ENCODE results near the gene USP22. TPM values are rescaled to one million over a fixed set of nuclear protein-coding genes. Genes with fewer than 3 reads are reported as not detected.

The USP22 gene
- total RNA-seq, 3 donors from 2014 or later: 162 to 168 (median 168) TPM

DNA sequence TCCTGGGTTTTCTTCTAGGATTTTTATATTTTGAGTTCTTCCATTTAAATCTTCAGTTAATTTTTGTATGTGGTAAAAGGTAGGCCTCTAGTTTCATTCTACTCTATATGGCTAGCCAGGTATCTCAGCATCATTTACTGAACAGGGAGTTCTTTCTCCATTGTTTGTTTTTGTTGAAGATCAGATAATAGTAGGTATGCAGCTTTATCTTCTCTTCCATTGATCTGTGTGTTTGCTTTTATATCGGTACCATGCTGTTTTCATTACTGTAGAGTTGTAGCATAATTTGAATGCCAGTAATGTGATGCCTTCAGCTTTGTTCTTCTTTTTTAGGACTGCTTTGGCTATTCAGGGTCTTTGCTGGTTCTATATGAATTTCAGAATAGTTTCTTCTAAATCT is 77.3 kb downstream of the USP22 start:
- H3K9me3 ChIP-seq: no peaks in the 10 kb centered on the region
- ATAC-seq: no peak
- TF ChIP-seq, protein P1, sequence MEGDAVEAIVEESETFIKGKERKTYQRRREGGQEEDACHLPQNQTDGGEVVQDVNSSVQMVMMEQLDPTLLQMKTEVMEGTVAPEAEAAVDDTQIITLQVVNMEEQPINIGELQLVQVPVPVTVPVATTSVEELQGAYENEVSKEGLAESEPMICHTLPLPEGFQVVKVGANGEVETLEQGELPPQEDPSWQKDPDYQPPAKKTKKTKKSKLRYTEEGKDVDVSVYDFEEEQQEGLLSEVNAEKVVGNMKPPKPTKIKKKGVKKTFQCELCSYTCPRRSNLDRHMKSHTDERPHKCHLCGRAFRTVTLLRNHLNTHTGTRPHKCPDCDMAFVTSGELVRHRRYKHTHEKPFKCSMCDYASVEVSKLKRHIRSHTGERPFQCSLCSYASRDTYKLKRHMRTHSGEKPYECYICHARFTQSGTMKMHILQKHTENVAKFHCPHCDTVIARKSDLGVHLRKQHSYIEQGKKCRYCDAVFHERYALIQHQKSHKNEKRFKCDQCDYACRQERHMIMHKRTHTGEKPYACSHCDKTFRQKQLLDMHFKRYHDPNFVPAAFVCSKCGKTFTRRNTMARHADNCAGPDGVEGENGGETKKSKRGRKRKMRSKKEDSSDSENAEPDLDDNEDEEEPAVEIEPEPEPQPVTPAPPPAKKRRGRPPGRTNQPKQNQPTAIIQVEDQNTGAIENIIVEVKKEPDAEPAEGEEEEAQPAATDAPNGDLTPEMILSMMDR (IDR thresholded peaks at IDR 0.05): no peak

GRCh38 chr17:20961586-20961985 is 81.2 kb downstream of the USP22 start:
- no peaks in the 10 kb centered on the region for H3K4me1 ChIP-seq (ENCODE audit: low read depth)
- intact Hi-C loops (cut with DNase I, micrococcal nuclease): no loop called here
- no peak overlapping the region for H3K4me3 ChIP-seq
- H3K36me3 ChIP-seq (ENCODE audit: low read depth): no peaks in the 10 kb centered on the region
- H3K9me3 ChIP-seq: no peaks in the 10 kb centered on the region
- no peak for DNase-seq
- no peak for ATAC-seq
- TF ChIP-seq, protein P1 (IDR thresholded peaks at IDR 0.05): no peak

More for the DNA sequence above, 77.3 kb downstream of the USP22 start:
- Histone ChIP-seq H3K4me3 (no peak overlapping the region), H3K36me3 (ENCODE audit: low read depth) (no peaks in the 10 kb centered on the region), H3K4me1 (ENCODE audit: low read depth) (no peaks in the 10 kb centered on the region)
- DNase-seq: no peak
- intact Hi-C loops (cut with DNase I, micrococcal nuclease): no loop called here

GRCh38 chr17:20960871-20961270 is 81.9 kb downstream of the USP22 start:
- TF ChIP-seq, protein P1 (IDR thresholded peaks at IDR 0.05): no peak
- H3K9me3 ChIP-seq: no peaks in the 10 kb centered on the region
- H3K36me3 ChIP-seq (ENCODE audit: low read depth): no peaks in the 10 kb centered on the region
- ATAC-seq (no peak), DNase-seq (no peak)
- H3K4me3 ChIP-seq: no peak overlapping the region
- peaks cover 3% of the 10 kb centered on the region for H3K4me1 ChIP-seq (ENCODE audit: low read depth)
- intact Hi-C loops (cut with DNase I, micrococcal nuclease): no loop called here

DNA sequence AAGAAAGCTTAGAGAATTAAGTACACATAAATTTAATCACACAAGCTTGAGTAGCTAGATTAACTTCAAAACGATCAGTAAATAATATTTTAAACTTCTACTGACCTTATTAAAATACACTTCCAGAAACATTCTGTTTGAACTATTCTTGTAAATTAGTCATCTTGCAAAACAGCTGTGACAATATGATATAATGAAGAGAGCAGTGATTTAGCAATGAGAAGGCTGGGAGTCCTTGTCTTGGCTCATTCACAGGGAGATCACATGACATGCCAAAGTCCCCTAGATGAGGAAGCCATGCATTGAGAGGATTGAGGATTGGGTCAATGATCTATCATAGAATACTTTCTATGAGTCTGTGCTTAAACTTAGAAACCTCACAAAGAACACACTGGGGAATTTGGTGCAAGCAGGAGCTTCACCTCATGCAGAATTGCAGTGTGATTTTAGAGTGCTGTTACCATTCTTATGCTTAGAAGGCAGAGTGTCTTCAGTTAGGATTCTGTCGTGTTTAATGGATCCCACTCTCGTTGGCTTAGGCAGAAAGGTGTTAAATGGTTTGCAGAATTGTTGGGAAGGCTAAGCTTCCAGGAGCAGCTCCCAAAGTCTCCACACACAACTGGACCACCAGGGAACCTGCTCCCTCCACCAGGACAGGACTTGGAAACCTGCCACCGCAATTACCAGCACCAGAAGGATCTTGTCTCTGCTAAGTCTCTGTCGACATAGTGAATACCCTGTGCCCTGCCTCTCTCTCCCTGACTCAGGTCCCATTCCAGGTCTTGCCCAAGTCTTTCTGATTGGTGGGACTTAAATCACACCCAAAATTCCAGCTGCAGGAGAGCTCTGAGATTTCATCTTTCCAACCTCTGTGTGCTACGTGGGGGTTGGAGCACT is 87.1 kb downstream of the USP22 start:
- no peaks in the 10 kb centered on the region for H3K9me3 ChIP-seq
- peak; percentile 77 for ATAC-seq
- intact Hi-C loops (cut with DNase I, micrococcal nuclease): no loop called here

DNA sequence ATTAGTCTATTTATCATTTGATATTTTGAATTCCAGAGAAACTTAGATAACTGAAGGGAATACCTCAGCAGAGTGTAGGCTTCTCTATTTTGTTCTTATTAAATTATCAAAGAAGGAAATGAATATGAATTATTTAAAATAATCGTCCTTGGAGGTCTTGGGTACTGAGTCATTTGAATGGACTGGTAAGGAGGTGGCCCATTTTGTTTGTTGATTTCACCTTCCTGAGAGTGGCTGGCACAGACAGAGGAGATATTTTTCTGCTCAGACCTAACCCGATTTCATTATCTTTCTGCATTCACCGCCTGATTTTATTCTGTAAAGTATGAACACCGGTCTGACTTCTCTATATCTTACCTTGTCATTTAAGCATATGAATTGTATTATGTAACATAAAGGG is 88.0 kb downstream of the USP22 start:
- Histone ChIP-seq H3K9me3 (no peaks in the 10 kb centered on the region), H3K36me3 (ENCODE audit: low read depth) (no peaks in the 10 kb centered on the region), H3K4me3 (no peak overlapping the region), H3K4me1 (ENCODE audit: low read depth) (peaks cover 3% of the 10 kb centered on the region)
- TF ChIP-seq, protein P1 (IDR thresholded peaks at IDR 0.05): no peak
- DNase-seq: no peak
- no peak for ATAC-seq
- intact Hi-C loops (cut with DNase I, micrococcal nuclease): no loop called here

More for the DNA sequence above, 87.1 kb downstream of the USP22 start:
- no peak overlapping the region for H3K4me3 ChIP-seq
- H3K36me3 ChIP-seq (ENCODE audit: low read depth): no peaks in the 10 kb centered on the region
- peaks cover 3% of the 10 kb centered on the region for H3K4me1 ChIP-seq (ENCODE audit: low read depth)
- no peak for DNase-seq
- TF ChIP-seq, protein P1 (IDR thresholded peaks at IDR 0.05): no peak
